Heart left ventricle (tissue), 16 donors: ENCODE results near the gene CIAO3. TPM values are rescaled to one million over a fixed set of nuclear protein-coding genes. Genes with fewer than 3 reads are reported as not detected.

ENCODE experiments used
- ATAC-seq, 4 donors: fragments of 200-7000 bp; cut with Tn5 transposase; one replicate each; pipeline ENCODE4 v1.9.1; 2020 to 2022; ENCODE audit warnings: moderate library complexity in 4 of 4, mild to moderate bottlenecking in 3 of 4, moderate number of reproducible peaks in 1 of 4
- DNase-seq, 5 donors: peaks; one replicate each; pipeline ENCODE4 v3.0.0-alpha.2; 2020
- H3K27ac ChIP-seq, 12 donors: fragments of 200-600 bp; sonication (generic) in 4 of 12; one replicate each; pipeline versions ENCODE4 v1.5.0 to v1.8.0; 2016 to 2022; ENCODE audit warnings: mild to moderate bottlenecking in 2 of 12
- H3K27me3 ChIP-seq, 9 donors: fragments of 200-600 bp; sonication (generic) in 2 of 9; one replicate each; pipeline versions ENCODE4 v1.5.1 to v1.8.0; 2016 to 2022; ENCODE audit warnings: mild to moderate bottlenecking in 3 of 9
- H3K36me3 ChIP-seq, 9 donors: fragments of 200-600 bp; sonication (generic) in 2 of 9; one replicate each; pipeline versions ENCODE4 v1.5.0 to v1.8.0; 2018 to 2022; ENCODE audit warnings: mild to moderate bottlenecking in 2 of 9
- H3K4me1 ChIP-seq, 12 donors: fragments of 200-600 bp; sonication (generic) in 4 of 12; one replicate each; pipeline versions ENCODE4 v1.5.0 to v1.8.0; 2016 to 2022; ENCODE audit warnings: mild to moderate bottlenecking in 3 of 12
- H3K4me3 ChIP-seq, 12 donors: fragments of 200-600 bp; sonication (generic) in 4 of 12; one replicate each; pipeline versions ENCODE4 v1.5.0 to v1.8.0; 2017 to 2022; ENCODE audit warnings: mild to moderate bottlenecking in 9 of 12, moderate library complexity in 4 of 12
- H3K9me3 ChIP-seq, 12 donors: fragments of 200-600 bp; sonication (generic) in 4 of 12; one replicate each; pipeline versions ENCODE4 v1.5.0 to v1.8.0; 2016 to 2022; ENCODE audit warnings: mild to moderate bottlenecking in 1 of 12
- POLR2A ChIP-seq, 2 donors: fragments of 450-650 bp; IDR thresholded peaks; one replicate each; pipeline ENCODE4 v1.6.1; 2017; ENCODE audit warnings: antibody characterized with exemption in 2 of 2, mild to moderate bottlenecking in 2 of 2, moderate library complexity in 2 of 2
- WGBS, 4 donors: extraction: QIAGEN DNeasy Blood & Tissue Kit in 2 of 4; methylation state at CpG; one replicate each; pipeline versions ENCODE4 v1.1.5 to v1.1.7; 2013 to 2018; 5-methylcytosine and 5-hydroxymethylcytosine counted together
- intact Hi-C, 10 donors: fragments of 100-400 bp; cut with DNase I; formaldehyde crosslinking; loops; one replicate each; pipeline versions ENCODE4 v1.11.1 to v1.14.2; 2022
- polyA plus RNA-seq, 2 donors: library from polyadenylated mRNA; stranded (reverse); fragments of 200-250 nt; gene quantifications; one replicate each; pipeline ENCODE4 v1.2.3, GENCODE V29; 2013
- total RNA-seq, 9 donors: library from RNA; depleted of rRNA in 2 of 9; stranded (reverse); fragments of >200 nt in 2 of 9; fragmentation: NEBNext Ultra II Directional in 3 of 9; extraction: Animal tissue kit (Norgen Biotek cat#: 25700) in 3 of 9; gene quantifications; one replicate each; pipeline versions ENCODE4 v1.1.0 to v1.2.4, GENCODE V29; 2016 to 2023
- TF ChIP-seq, protein P1 (sequence below), 12 donors: fragments of 200-600 bp; sonication (generic) in 4 of 12; IDR thresholded peaks; one replicate each; pipeline versions ENCODE4 v1.5.0 to v1.8.0; 2018 to 2022; ENCODE audit warnings: antibody characterized with exemption in 12 of 12, mild to moderate bottlenecking in 5 of 12
- donor health status: ischemic (EF 13 %, LVEDD 7.1; RV severe dilation, severe dysfunction).
- donor health status: healthy with polysubstance abuse.
- donor health status: DM: no; HTN: yes; CAD: no.
- donor health status: DM: no; HTN: no; CAD: no.
- donor health status: ischemic (EF 25% LVEDD 6.9; RV normal size, moderate dysfunction).
- donor health status: ischemic (EF 25% LVEDD 5.7; RV mildly dilated, moderate dysfunction).
- donor health status: healthy.
- donor health status: DM: yes; HTN: yes; CAD: no.
- donor health status: ischemic (EF 35%, LVEDD 5.7; RV mildly dilated, moderate dysfunction).
- donor health status: nonischemic (EF 11% LVEDD 7.7; RV severe dilation, severe dysfunction).
- donor health status: DM: yes; HTN: yes; CAD: no.
- donor health status: PGD.
- donor health status: ischemic (EF 29% LVEDD 5.4; RV normal size, mild dysfunction).
- donor health status: nonischemic (EF 23%, LVEDD 6.1; RV moderate dilation, normal function).

Gene CIAO3
- total and polyA plus RNA-seq, 11 donors: 21.4 to 41.5 (median 28.2) TPM

DNA sequence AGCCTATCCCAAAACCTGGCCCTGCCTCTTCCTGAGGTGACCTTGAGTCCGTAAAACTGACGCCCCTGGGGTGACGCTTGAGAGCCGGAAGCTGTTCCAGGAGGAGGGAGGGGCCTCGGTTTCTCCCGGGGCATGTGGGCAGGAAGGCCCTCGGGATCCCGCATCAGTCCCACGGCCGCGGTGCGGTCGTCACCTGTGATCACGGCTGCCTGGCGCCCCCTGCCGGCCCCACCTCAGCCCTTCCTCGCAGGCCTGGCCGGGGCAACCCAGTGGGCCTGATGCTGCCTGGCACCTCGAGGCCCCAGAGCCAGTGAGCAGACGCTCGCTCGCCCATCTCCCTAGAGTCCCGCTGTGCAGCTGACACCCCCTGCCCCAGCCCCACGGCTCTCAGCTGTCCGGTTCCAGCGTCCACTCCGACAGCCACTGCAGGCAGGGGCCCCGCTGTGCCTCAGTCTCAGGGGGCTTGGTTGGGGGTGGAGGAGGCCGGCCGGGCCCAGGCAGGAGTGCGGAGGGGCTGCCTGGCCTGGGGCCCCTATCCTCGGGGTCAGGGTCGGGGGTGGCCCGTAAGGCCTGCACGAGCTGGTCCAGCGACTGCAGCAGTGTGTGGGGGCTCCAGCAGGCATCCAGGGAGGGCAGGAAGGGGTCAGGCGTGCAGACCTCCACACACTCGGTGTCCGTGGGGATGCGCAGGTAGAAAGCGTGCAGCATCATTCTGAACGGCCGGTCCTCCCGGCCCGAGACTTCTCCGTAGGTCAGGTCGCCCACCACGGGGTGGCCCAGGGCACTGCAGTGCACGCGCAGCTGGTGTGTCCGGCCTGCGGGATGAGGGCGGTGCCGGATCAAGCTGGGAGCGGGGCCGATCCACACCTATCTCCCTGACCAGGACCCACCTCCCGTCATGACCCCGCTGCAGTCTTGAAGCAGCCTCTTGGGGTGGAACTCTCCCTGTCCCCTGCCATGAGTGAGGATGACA, 45.1 kb upstream of the CIAO3 start:
- DNase-seq (peak; percentile 43 to 87 (median 66)), ATAC-seq (peak in 3 of 4 donors; percentile 4 to 36 (median 23))
- H3K4me3 ChIP-seq: no peak overlapping the region
- 62 to 83% (median 66%) methylated on average over 43 to 58 of the region's 58 CpGs for WGBS, 4 donors
- TF ChIP-seq POLR2A (IDR thresholded peaks at IDR 0.05): no peak
- TF ChIP-seq, protein P1, sequence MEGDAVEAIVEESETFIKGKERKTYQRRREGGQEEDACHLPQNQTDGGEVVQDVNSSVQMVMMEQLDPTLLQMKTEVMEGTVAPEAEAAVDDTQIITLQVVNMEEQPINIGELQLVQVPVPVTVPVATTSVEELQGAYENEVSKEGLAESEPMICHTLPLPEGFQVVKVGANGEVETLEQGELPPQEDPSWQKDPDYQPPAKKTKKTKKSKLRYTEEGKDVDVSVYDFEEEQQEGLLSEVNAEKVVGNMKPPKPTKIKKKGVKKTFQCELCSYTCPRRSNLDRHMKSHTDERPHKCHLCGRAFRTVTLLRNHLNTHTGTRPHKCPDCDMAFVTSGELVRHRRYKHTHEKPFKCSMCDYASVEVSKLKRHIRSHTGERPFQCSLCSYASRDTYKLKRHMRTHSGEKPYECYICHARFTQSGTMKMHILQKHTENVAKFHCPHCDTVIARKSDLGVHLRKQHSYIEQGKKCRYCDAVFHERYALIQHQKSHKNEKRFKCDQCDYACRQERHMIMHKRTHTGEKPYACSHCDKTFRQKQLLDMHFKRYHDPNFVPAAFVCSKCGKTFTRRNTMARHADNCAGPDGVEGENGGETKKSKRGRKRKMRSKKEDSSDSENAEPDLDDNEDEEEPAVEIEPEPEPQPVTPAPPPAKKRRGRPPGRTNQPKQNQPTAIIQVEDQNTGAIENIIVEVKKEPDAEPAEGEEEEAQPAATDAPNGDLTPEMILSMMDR (IDR thresholded peaks at IDR 0.05): peak; percentile 54 to 79 (median 66)
- peaks cover 0 to 11% (median 0%) of the 10 kb centered on the region in 9 donors for H3K36me3 ChIP-seq
- peaks cover 0 to 37% (median 17%) of the 10 kb centered on the region in 12 donors for H3K4me1 ChIP-seq
- intact Hi-C loops: loop anchor here in 9 of 10 donors (1.0 to 2.0 kb wide), 2 partner anchors 75 kb away; no protein-coding TSS in a partner anchor
- H3K27ac ChIP-seq: no peak overlapping the region
- H3K9me3 ChIP-seq: no peaks in the 10 kb centered on the region
- peaks cover 0 to 25% (median 5%) of the 10 kb centered on the region in 9 donors for H3K27me3 ChIP-seq

DNA sequence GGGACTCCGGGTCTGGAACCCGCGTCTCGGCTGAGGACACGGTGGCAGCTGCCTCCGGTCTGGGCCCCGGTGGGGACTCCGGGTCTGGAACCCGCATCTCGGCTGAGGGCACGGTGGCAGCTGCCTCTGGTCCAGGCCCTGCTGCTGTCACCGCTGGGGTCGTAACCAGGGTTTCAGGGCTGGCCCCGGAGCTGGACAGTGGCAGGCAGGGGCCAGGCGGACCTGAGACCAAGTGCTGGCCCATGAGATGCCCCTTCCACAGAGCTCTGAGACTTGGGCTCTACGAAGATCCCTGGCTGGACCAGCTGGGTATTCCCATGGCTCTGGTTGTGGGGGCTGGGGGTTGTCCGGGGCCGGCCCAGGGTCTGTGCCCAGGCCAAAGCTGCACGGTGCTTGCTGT, 43.6 kb upstream of the CIAO3 start:
- DNase-seq: no peak
- no peak overlapping the region for H3K27ac ChIP-seq
- peaks cover 0 to 36% (median 9%) of the 10 kb centered on the region in 9 donors for H3K27me3 ChIP-seq
- 80 to 90% (median 88%) methylated on average over 1 to 19 of the region's 19 CpGs for WGBS, 4 donors
- TF ChIP-seq, protein P1 (IDR thresholded peaks at IDR 0.05): no peak
- no peak for TF ChIP-seq POLR2A (IDR thresholded peaks at IDR 0.05)
- no peaks in the 10 kb centered on the region for H3K9me3 ChIP-seq
- H3K4me1 ChIP-seq: peaks cover 0 to 37% (median 17%) of the 10 kb centered on the region in 12 donors
- no peak overlapping the region for H3K4me3 ChIP-seq
- peaks cover 0 to 11% (median 0%) of the 10 kb centered on the region in 9 donors for H3K36me3 ChIP-seq
- no peak for ATAC-seq
- intact Hi-C loops: loop anchor here in 5 of 10 donors (2.0 kb wide), 1 partner anchor 74 kb away; no protein-coding TSS in a partner anchor

DNA sequence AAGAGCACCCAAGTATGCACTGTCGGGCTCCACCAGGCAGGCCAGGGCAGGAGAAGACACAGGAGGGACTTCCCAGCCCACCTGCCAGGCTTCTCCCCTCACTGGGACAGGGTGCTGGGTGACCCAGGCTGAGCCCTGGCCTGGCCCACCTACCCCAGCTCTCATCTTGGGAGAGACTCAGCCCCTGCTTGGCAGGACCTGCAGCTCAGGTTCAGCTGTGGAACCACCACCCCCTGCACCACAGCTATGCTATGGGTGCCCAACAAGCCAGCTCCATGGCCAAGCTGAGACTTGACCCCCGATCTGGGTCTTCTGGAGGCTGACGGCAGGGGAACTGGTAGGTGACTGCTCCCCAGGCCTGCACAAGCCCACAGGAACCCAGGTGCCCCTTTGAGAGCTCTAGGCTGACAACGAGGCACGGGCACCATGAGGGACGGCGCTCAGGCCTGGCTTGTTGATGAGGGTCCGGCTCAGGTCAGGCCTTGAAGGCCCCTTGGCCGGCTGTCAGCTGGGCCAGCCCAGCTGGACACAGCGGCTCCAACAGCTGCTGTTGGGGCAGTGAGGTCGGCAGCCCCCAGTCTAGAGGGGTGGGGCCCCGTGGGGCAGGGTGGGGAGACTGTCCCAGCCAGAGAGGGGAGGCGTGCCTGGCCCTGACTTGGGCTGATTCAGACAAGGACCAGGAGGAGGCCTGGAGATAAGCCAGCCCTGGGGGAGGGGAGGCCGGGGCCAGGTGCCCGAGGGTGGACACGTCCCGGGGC, 42.8 kb upstream of the CIAO3 start:
- TF ChIP-seq, protein P1 (IDR thresholded peaks at IDR 0.05): no peak
- no peak for TF ChIP-seq POLR2A (IDR thresholded peaks at IDR 0.05)
- Histone ChIP-seq H3K36me3 (peaks cover 0 to 11% (median 0%) of the 10 kb centered on the region in 9 donors), H3K4me3 (no peak overlapping the region), H3K27me3 (peaks cover 2 to 44% (median 11%) of the 10 kb centered on the region in 9 donors), H3K27ac (no peak overlapping the region), H3K9me3 (no peaks in the 10 kb centered on the region), H3K4me1 (peaks cover 0 to 29% (median 10%) of the 10 kb centered on the region in 12 donors)
- DNase-seq (peak in 2 of 5 donors; percentile 55 to 58), ATAC-seq (peak in 1 of 4 donors; percentile 4)
- intact Hi-C loops: loop anchor here in 5 of 10 donors (2.0 kb wide), 1 partner anchor 73 kb away; no protein-coding TSS in a partner anchor
- WGBS, 4 donors: 27 to 36% (median 31%) methylated on average over 6 to 17 of the region's 17 CpGs
